ENCODE measurements around the gene LSM12.
"Not testable (repeated sequence)": the region's sequence is repeated elsewhere in the genome, so short reads cannot be mapped to it uniquely, and the experiment has no call there.

LSM12 gene

GRCh38 chr17:44076716-44077594 is 10.5 kb upstream of the LSM12 start:
- DNase-seq (ENCODE audit: low read depth): no peak

GRCh38 chr17:44075598-44076293 is 9.3 kb upstream of the LSM12 start:
- no peak for DNase-seq (ENCODE audit: low read depth)

GRCh38 chr17:44074911-44075285 is 8.4 kb upstream of the LSM12 start:
- DNase-seq (ENCODE audit: low read depth): no peak

- no peak for DNase-seq (ENCODE audit: low read depth)
Observed at GRCh38 chr17:44074231-44074910, 7.9 kb upstream of the LSM12 start.

GRCh38 chr17:44071772-44072171 is 5.3 kb upstream of the LSM12 start:
- no peak for DNase-seq (ENCODE audit: low read depth)

GRCh38 chr17:44071198-44071520 is 4.7 kb upstream of the LSM12 start:
- no peak for DNase-seq (ENCODE audit: low read depth)

GRCh38 chr17:44070455-44071197 is 4.2 kb upstream of the LSM12 start, which contains the start of gene G6PC3:
TSS of gene G6PC3 (plus strand) at chr17:44070735. CDS start at chr17:44070966, 231 bp downstream.
- DNase-seq (ENCODE audit: low read depth): peak; percentile 94

- no peak for DNase-seq (ENCODE audit: low read depth)
Observed at GRCh38 chr17:44069974-44070454, 3.5 kb upstream of the LSM12 start.

- no peak for DNase-seq (ENCODE audit: low read depth)
Observed at GRCh38 chr17:44067545-44067940, 1.1 kb upstream of the LSM12 start.

GRCh38 chr17:44065668-44066203 is 735 bp downstream of the LSM12 start:
- DNase-seq (ENCODE audit: low read depth): no peak

- no peak for DNase-seq (ENCODE audit: low read depth)
Observed at GRCh38 chr17:44063704-44064639, 2.5 kb downstream of the LSM12 start.

- DNase-seq (ENCODE audit: low read depth): no peak
Observed at GRCh38 chr17:44062871-44063270, 3.6 kb downstream of the LSM12 start.

GRCh38 chr17:44061446-44061845 is 5.0 kb downstream of the LSM12 start:
- DNase-seq (ENCODE audit: low read depth): no peak

- DNase-seq (ENCODE audit: low read depth): no peak
Observed at GRCh38 chr17:44059101-44059892, 7.2 kb downstream of the LSM12 start.

- no peak for DNase-seq (ENCODE audit: low read depth)
Observed at GRCh38 chr17:44053125-44053872, 13.2 kb downstream of the LSM12 start.

GRCh38 chr17:44049294-44050060 is 17.0 kb downstream of the LSM12 start:
- DNase-seq (ENCODE audit: low read depth): no peak

GRCh38 chr17:44046893-44047292 is 19.6 kb downstream of the LSM12 start:
- not testable (repeated sequence) for DNase-seq (ENCODE audit: low read depth)

- no peak for DNase-seq (ENCODE audit: low read depth)
Observed at GRCh38 chr17:44045486-44045885, 21.0 kb downstream of the LSM12 start.

Data from GM04504 (cell line).